CD4-positive, alpha-beta T cell treated with Interleukin-15 for 4 hours (primary cell): ENCODE results near the gene WDR33.
"Not testable (repeated sequence)": the region's sequence is repeated elsewhere in the genome, so short reads cannot be mapped to it uniquely, and the experiment has no call there.

Experiments
- DNase-seq: peaks from one replicate; pipeline ENCODE4 v3.0.0-alpha.2; 2020; ENCODE audit warnings: low spot score

Gene WDR33

GRCh38 chr2:127810619-127811396 is at the start of gene WDR33:
WDR33 (minus strand) TSS chr2:127811171; CDS start chr2:127770981, 40,190 bp downstream.
- DNase-seq, result peak; percentile 93

- DNase-seq, result no peak
Measured at GRCh38 chr2:127860130-127860529, 49.2 kb upstream of the WDR33 start.

DNA sequence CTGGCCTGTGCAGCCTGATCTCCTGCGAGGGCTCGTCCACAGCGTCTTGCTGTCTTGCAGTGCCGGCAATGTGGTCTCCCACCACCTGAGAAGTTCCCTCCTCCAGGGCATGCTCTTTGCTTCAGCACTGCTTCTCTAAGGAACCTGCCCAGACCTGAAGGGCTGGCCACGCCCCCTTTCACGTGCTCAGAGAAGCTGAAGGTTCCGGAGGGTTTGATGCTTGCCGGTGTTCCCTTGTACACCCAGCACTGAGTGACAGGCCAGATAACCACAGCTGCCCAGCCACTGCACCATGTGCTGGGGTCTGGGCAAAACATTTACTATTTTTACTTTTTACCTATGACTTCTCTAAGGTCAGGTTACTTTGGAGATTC is 48.7 kb upstream of the WDR33 start:
- DNase-seq, result peak; percentile 65

DNA sequence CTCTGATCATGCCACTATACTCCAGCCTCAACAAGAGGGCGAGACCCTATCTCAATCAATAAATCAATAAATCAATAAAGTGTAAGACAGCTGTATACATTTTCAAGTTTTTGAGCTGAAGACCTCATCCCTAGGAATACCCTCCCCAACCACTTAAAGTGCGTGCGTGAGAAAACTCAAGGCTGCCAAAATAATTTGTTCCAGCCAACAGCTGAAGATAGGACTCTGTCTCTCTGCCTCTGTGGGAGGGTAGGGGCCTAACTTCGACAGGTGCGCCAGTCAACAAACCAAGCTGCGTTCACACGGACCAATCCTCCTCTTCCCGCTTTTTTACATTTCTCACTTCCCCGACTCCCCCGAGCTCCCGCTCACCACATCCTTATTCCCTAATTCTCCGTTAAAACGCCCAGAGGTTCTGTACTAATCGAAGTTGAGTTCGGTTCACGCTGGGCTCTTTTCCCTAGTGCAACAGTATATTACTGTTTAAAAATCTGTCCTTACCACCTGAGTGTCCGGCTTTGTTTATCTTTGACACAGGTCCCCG is 46.4 kb upstream of the WDR33 start:
- no peak for DNase-seq

DNA sequence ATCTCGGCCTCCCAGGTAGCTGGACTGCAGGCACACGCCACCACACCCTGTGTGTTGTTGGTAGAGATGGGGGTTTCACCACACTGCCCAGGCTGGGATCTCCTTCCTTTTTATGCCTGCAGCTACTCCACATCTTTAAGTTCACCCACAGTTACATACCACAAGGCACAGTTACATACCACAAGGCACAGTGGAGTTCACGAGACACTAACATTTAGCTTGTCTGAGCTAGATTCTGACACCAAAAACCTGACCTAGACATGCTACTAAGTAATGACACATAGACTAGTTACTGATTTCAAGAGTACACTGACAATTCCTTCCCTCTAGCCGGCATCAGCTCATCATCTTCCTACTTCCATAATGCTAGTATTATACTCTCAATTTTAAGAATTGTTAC is 42.7 kb upstream of the WDR33 start:
- no peak for DNase-seq

- no peak for DNase-seq
Measured at GRCh38 chr2:127852388-127852787, 41.4 kb upstream of the WDR33 start.

DNA sequence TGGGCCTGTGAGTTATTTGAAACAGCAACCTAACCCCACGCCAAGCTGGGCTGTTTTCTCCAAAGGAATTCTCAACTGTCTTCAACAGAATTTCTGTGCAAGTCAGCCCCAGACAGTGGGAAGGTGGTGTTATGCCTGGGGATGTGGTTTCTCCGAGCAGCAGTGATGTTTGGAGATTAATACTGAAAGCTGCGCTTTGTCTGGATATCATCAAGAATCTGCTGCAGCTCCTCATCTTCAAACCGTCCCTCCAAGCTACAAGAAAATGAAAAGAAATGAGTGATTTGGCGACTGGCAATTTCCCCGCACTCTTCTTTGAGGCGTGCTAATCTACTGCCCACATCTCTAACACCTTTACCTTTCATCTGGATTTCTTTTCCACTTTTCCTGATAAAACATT is 37.0 kb upstream of the WDR33 start:
- no peak for DNase-seq

GRCh38 chr2:127844973-127845372 is 34.0 kb upstream of the WDR33 start:
- no peak for DNase-seq

GRCh38 chr2:127843677-127844076 is 32.7 kb upstream of the WDR33 start:
- DNase-seq, result no peak

- no peak for DNase-seq
Measured at GRCh38 chr2:127841466-127842178, 30.7 kb upstream of the WDR33 start.

DNA sequence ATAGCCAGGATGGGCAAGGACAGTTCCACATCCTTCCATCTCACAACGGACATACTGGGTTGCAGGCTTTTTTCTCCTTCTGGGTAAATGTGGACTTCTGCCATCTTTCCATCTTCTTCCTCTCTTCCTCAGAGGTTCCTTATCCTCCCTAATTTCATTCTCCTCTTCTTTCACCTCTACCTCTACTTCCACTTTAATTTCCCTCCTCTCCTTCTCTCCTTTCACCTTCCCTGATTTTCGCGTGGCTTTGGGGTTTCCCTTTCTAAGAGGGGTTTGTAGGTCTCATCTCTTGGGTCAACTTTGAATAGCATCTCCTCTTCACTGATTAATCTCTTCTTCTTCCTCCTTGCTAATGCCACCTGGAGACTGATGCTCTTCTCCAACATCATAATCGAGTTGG is 29.9 kb upstream of the WDR33 start:
- DNase-seq, result no peak

DNA sequence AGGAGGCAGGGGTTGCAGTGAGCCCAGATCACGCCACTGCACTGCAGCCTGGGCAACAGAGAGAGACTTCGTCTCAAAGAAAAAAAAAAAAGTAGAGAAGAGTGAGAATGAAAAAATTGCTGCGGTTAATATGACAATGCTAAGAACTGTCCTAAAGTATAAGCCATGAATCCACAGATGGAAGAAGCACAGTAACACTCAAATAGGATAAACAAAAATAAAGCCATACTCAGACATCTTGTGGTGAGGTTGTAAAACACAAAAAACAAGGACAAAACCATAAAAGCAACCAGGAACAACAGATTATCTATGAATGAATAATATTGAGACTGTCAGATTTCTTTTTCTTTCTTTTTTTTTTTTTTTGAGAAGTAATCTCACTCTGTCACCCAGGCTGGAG is 24.0 kb upstream of the WDR33 start:
- DNase-seq, result no peak

- DNase-seq, result peak; percentile 47
Measured at GRCh38 chr2:127829845-127830246, 18.9 kb upstream of the WDR33 start.

DNA sequence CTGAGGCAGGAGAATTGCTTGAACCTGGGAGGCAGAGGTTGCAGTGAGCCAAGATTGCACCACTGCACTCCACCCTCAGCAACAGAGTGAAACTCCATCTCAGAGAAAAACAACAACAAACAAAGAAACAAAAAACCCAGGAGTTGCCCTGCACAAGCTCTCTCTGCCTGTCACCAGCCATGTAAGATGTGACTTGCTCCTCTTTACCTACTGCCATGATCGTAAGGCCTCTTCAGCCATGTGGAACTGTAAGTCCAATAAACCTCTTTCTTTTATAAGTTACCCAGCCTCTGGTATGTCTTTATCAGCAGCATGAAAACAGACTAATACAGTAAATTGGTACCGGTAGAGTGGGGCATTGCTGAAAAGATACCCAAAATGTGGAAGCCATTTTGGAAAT is 15.7 kb upstream of the WDR33 start:
- DNase-seq, result not testable (repeated sequence)

GRCh38 chr2:127826047-127826446 is 15.1 kb upstream of the WDR33 start:
- no peak for DNase-seq

- no peak for DNase-seq
Measured at GRCh38 chr2:127820080-127820668, 9.2 kb upstream of the WDR33 start.

- DNase-seq, result no peak
Measured at GRCh38 chr2:127818794-127819425, 7.9 kb upstream of the WDR33 start.

- no peak for DNase-seq
Measured at GRCh38 chr2:127818241-127818640, 7.3 kb upstream of the WDR33 start.

DNA sequence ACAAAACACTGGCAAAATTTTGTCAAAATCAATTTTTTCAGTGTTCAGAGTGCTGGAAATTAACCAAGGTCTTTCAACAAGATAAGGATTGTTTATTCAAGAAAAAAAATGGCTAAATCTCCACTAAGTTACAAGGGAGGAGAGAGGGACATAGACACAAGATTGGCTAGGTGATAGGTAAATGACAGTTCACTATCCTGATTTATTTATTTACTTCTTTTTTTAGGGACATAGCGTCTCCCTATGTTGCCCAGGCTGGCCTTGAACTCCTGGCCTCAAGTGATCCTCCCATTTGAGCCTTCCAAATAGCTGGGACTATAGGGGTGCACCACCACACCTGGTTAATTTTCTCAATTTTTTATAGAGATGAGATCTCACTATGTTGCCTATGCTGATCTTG is 3.7 kb upstream of the WDR33 start:
- no peak for DNase-seq

GRCh38 chr2:127812441-127812840 is 1.5 kb upstream of the WDR33 start:
- DNase-seq, result not testable (repeated sequence)

GRCh38 chr2:127811397-127812321 is 688 bp upstream of the WDR33 start:
- no peak for DNase-seq
